ENCODE data around the gene LINC00305.

LINC00305 gene

GRCh38 chr18:64148988-64149387, at the start of gene LINC00305:
Gene LINC00305, minus strand, starts transcription at chr18:64149088.
- no peak for DNase-seq (ENCODE audit: low read depth)

GRCh38 chr18:64191069-64191468, 42.2 kb upstream of the LINC00305 start:
- no peak for DNase-seq (ENCODE audit: low read depth)

- no peak for DNase-seq (ENCODE audit: low read depth)
Observed at GRCh38 chr18:64185987-64186386, 37.1 kb upstream of the LINC00305 start.

GRCh38 chr18:64183665-64184064, 34.8 kb upstream of the LINC00305 start:
- no peak for DNase-seq (ENCODE audit: low read depth)

GRCh38 chr18:64180617-64181016, 31.7 kb upstream of the LINC00305 start:
- no peak for DNase-seq (ENCODE audit: low read depth)

GRCh38 chr18:64180171-64180570, 31.3 kb upstream of the LINC00305 start:
- DNase-seq (ENCODE audit: low read depth) = no peak

GRCh38 chr18:64179556-64180080, 30.7 kb upstream of the LINC00305 start:
- DNase-seq (ENCODE audit: low read depth) = no peak

GRCh38 chr18:64178860-64179259, 30.0 kb upstream of the LINC00305 start:
- DNase-seq (ENCODE audit: low read depth) = no peak

GRCh38 chr18:64175432-64175831, 26.5 kb upstream of the LINC00305 start:
- DNase-seq (ENCODE audit: low read depth) = no peak

GRCh38 chr18:64171576-64171975, 22.7 kb upstream of the LINC00305 start:
- DNase-seq (ENCODE audit: low read depth) = no peak

GRCh38 chr18:64167408-64167925, 18.6 kb upstream of the LINC00305 start:
- no peak for DNase-seq (ENCODE audit: low read depth)

- no peak for DNase-seq (ENCODE audit: low read depth)
Observed at GRCh38 chr18:64165906-64166305, 17.0 kb upstream of the LINC00305 start.

GRCh38 chr18:64164883-64165282, 16.0 kb upstream of the LINC00305 start:
- no peak for DNase-seq (ENCODE audit: low read depth)

GRCh38 chr18:64149916-64150438, 1.1 kb upstream of the LINC00305 start:
- DNase-seq (ENCODE audit: low read depth) = no peak

- no peak for DNase-seq (ENCODE audit: low read depth)
Observed at GRCh38 chr18:64142904-64143303, 6.0 kb downstream of the LINC00305 start.

- DNase-seq (ENCODE audit: low read depth) = no peak
Observed at GRCh38 chr18:64137914-64138313, 11.0 kb downstream of the LINC00305 start.

GRCh38 chr18:64134044-64134747, 14.7 kb downstream of the LINC00305 start:
- no peak for DNase-seq (ENCODE audit: low read depth)

GRCh38 chr18:64132871-64133270, 16.0 kb downstream of the LINC00305 start:
- no peak for DNase-seq (ENCODE audit: low read depth)

- DNase-seq (ENCODE audit: low read depth) = no peak
Observed at GRCh38 chr18:64131314-64131713, 17.6 kb downstream of the LINC00305 start.

GRCh38 chr18:64127172-64127571, 21.7 kb downstream of the LINC00305 start:
- DNase-seq (ENCODE audit: low read depth) = no peak

- DNase-seq (ENCODE audit: low read depth) = no peak
Observed at GRCh38 chr18:64119916-64120315, 29.0 kb downstream of the LINC00305 start.

GRCh38 chr18:64118406-64118805, 30.5 kb downstream of the LINC00305 start:
- no peak for DNase-seq (ENCODE audit: low read depth)

GRCh38 chr18:64116571-64117175, 32.2 kb downstream of the LINC00305 start:
- DNase-seq (ENCODE audit: low read depth) = no peak
